Measurements from ENCODE around the gene PAPSS2. TPM values are rescaled to one million over a fixed set of nuclear protein-coding genes. Genes with fewer than 3 reads are reported as not detected.
A peak's percentile ranks its signal among the peaks of the same experiment; 100 is the strongest.

The PAPSS2 gene
- total RNA-seq, 1 donor from 2014 or later, result not detected

- DNase-seq, result no peak
- intact Hi-C loops (cut with micrococcal nuclease), result loop anchor here (10.0 kb wide), 1 partner anchor 116 kb away; no protein-coding TSS in a partner anchor
- peaks cover 2% of the 10 kb centered on the region for H3K4me1 Mint-ChIP-seq
These were observed 8.7 kb upstream of the PAPSS2 start for GRCh38 chr10:87650838-87651589.

GRCh38 chr10:87651801-87652200 lies 7.9 kb upstream of the PAPSS2 start:
- H3K9me3 Mint-ChIP-seq, result peaks cover 5% of the 10 kb centered on the region
- intact Hi-C loops (cut with micrococcal nuclease), result loop anchor here (10.0 kb wide), 1 partner anchor 117 kb away; no protein-coding TSS in a partner anchor
- H3K4me1 Mint-ChIP-seq, result peaks cover under 1% of the 10 kb centered on the region
- H3K4me3 Mint-ChIP-seq, result no peak overlapping the region
- no peaks in the 10 kb centered on the region for H3K36me3 Mint-ChIP-seq (ENCODE audit: low read depth)
- H3K27ac Mint-ChIP-seq, result no peak overlapping the region
- peaks cover 7% of the 10 kb centered on the region for H3K27me3 Mint-ChIP-seq
- no peak for DNase-seq

More at GRCh38 chr10:87650838-87651589, 8.7 kb upstream of the PAPSS2 start:
- peaks cover 7% of the 10 kb centered on the region for H3K27me3 Mint-ChIP-seq
- peaks cover 6% of the 10 kb centered on the region for H3K9me3 Mint-ChIP-seq
- H3K27ac Mint-ChIP-seq, result no peak overlapping the region
- no peaks in the 10 kb centered on the region for H3K36me3 Mint-ChIP-seq (ENCODE audit: low read depth)
- H3K4me3 Mint-ChIP-seq, result no peak overlapping the region

- Mint-ChIP-seq H3K27ac (no peak overlapping the region), H3K27me3 (peaks cover 7% of the 10 kb centered on the region), H3K36me3 (ENCODE audit: low read depth) (no peaks in the 10 kb centered on the region), H3K4me3 (no peak overlapping the region), H3K4me1 (no peaks in the 10 kb centered on the region), H3K9me3 (peaks cover under 1% of the 10 kb centered on the region)
- no peak for DNase-seq
- intact Hi-C loops (cut with micrococcal nuclease), result loop anchor here (10.0 kb wide), 1 partner anchor 117 kb away; no protein-coding TSS in a partner anchor
These were observed 7.4 kb upstream of the PAPSS2 start for GRCh38 chr10:87652261-87652660.

- DNase-seq, result no peak
- intact Hi-C loops (cut with micrococcal nuclease), result loop anchor here (10.0 kb wide), 1 partner anchor 119 kb away; no protein-coding TSS in a partner anchor
- no peak overlapping the region for H3K4me3 Mint-ChIP-seq
- peaks cover 16% of the 10 kb centered on the region for H3K27me3 Mint-ChIP-seq
- H3K36me3 Mint-ChIP-seq (ENCODE audit: low read depth), result no peaks in the 10 kb centered on the region
- H3K4me1 Mint-ChIP-seq, result peaks cover 2% of the 10 kb centered on the region
- no peaks in the 10 kb centered on the region for H3K9me3 Mint-ChIP-seq
- H3K27ac Mint-ChIP-seq, result no peak overlapping the region
These were observed 5.5 kb upstream of the PAPSS2 start for GRCh38 chr10:87654212-87654611.

- peaks cover 8% of the 10 kb centered on the region for H3K4me1 Mint-ChIP-seq
- H3K27me3 Mint-ChIP-seq, result peaks cover 32% of the 10 kb centered on the region
- DNase-seq, result peak; percentile 70
- intact Hi-C loops (cut with micrococcal nuclease), result loop anchor here (1.0 to 10.0 kb wide), 4 partner anchors 78 to 896 kb away; no protein-coding TSS in a partner anchor
- H3K9me3 Mint-ChIP-seq, result no peaks in the 10 kb centered on the region
- no peaks in the 10 kb centered on the region for H3K36me3 Mint-ChIP-seq (ENCODE audit: low read depth)
- H3K27ac Mint-ChIP-seq, result no peak overlapping the region
- H3K4me3 Mint-ChIP-seq, result no peak overlapping the region
These were observed 3.1 kb upstream of the PAPSS2 start for GRCh38 chr10:87656431-87657072.

- H3K27ac Mint-ChIP-seq, result no peak overlapping the region
These were observed 2.3 kb upstream of the PAPSS2 start for GRCh38 chr10:87657371-87657770.

GRCh38 chr10:87658321-87658795 lies 1.3 kb upstream of the PAPSS2 start:
- no peak for DNase-seq
- H3K9me3 Mint-ChIP-seq, result no peaks in the 10 kb centered on the region
- no peak overlapping the region for H3K27ac Mint-ChIP-seq
- H3K4me3 Mint-ChIP-seq, result no peak overlapping the region
- intact Hi-C loops (cut with micrococcal nuclease), result loop anchor here (5.0 to 10.0 kb wide), 2 partner anchors 124 to 894 kb away; no protein-coding TSS in a partner anchor
- peaks cover 8% of the 10 kb centered on the region for H3K4me1 Mint-ChIP-seq
- no peaks in the 10 kb centered on the region for H3K36me3 Mint-ChIP-seq (ENCODE audit: low read depth)
- peaks cover 37% of the 10 kb centered on the region for H3K27me3 Mint-ChIP-seq

More at GRCh38 chr10:87657371-87657770, 2.3 kb upstream of the PAPSS2 start:
- H3K4me3 Mint-ChIP-seq, result no peak overlapping the region
- H3K36me3 Mint-ChIP-seq (ENCODE audit: low read depth), result no peaks in the 10 kb centered on the region
- peaks cover 8% of the 10 kb centered on the region for H3K4me1 Mint-ChIP-seq
- no peak for DNase-seq
- H3K9me3 Mint-ChIP-seq, result no peaks in the 10 kb centered on the region
- intact Hi-C loops (cut with micrococcal nuclease), result loop anchor here (2.0 to 10.0 kb wide), 3 partner anchors 77 to 895 kb away; no protein-coding TSS in a partner anchor
- peaks cover 35% of the 10 kb centered on the region for H3K27me3 Mint-ChIP-seq

- DNase-seq, result no peak
- intact Hi-C loops (cut with micrococcal nuclease), result loop anchor here (5.0 to 10.0 kb wide), 2 partner anchors 124 to 893 kb away; no protein-coding TSS in a partner anchor
- Mint-ChIP-seq H3K9me3 (no peaks in the 10 kb centered on the region), H3K36me3 (ENCODE audit: low read depth) (no peaks in the 10 kb centered on the region), H3K27ac (no peak overlapping the region), H3K27me3 (peaks cover 41% of the 10 kb centered on the region), H3K4me1 (peaks cover 8% of the 10 kb centered on the region), H3K4me3 (peak overlapping the region; percentile 76)
These were observed 671 bp upstream of the PAPSS2 start for GRCh38 chr10:87658858-87659555.

- intact Hi-C loops (cut with micrococcal nuclease), result no loop called here
- Mint-ChIP-seq H3K27ac (no peak overlapping the region), H3K4me3 (peak overlapping the region; percentile 76), H3K36me3 (ENCODE audit: low read depth) (no peaks in the 10 kb centered on the region), H3K9me3 (no peaks in the 10 kb centered on the region), H3K27me3 (peaks cover 45% of the 10 kb centered on the region), H3K4me1 (peaks cover 8% of the 10 kb centered on the region)
- DNase-seq, result no peak
These were observed 931 bp downstream of the PAPSS2 start for GRCh38 chr10:87660484-87661133.

GRCh38 chr10:87661861-87662785 lies 2.4 kb downstream of the PAPSS2 start:
- Mint-ChIP-seq H3K4me3 (no peak overlapping the region), H3K9me3 (no peaks in the 10 kb centered on the region), H3K36me3 (ENCODE audit: low read depth) (no peaks in the 10 kb centered on the region), H3K4me1 (peaks cover 8% of the 10 kb centered on the region), H3K27me3 (peaks cover 45% of the 10 kb centered on the region), H3K27ac (no peak overlapping the region)
- no peak for DNase-seq
- intact Hi-C loops (cut with micrococcal nuclease), result no loop called here

- Mint-ChIP-seq H3K9me3 (no peaks in the 10 kb centered on the region), H3K36me3 (ENCODE audit: low read depth) (no peaks in the 10 kb centered on the region), H3K27ac (no peak overlapping the region), H3K4me1 (peaks cover 5% of the 10 kb centered on the region), H3K4me3 (no peak overlapping the region), H3K27me3 (peaks cover 38% of the 10 kb centered on the region)
- intact Hi-C loops (cut with micrococcal nuclease), result no loop called here
- DNase-seq, result no peak
These were observed 4.6 kb downstream of the PAPSS2 start for GRCh38 chr10:87664276-87664701.

GRCh38 chr10:87667493-87667892 lies 7.8 kb downstream of the PAPSS2 start:
- Mint-ChIP-seq H3K27me3 (peaks cover 20% of the 10 kb centered on the region), H3K27ac (no peak overlapping the region), H3K4me3 (no peak overlapping the region), H3K4me1 (peaks cover 2% of the 10 kb centered on the region), H3K9me3 (no peaks in the 10 kb centered on the region), H3K36me3 (ENCODE audit: low read depth) (no peaks in the 10 kb centered on the region)
- DNase-seq, result no peak
- intact Hi-C loops (cut with micrococcal nuclease), result no loop called here
